VCaP (cell line): ENCODE measurements around the gene GALNT12.

ENCODE experiments used
- H3K27ac ChIP-seq: fragments of 450-650 bp; 2 replicates; pipeline ENCODE4 v1.5.1; 2017
- CTCF ChIP-seq: fragments of 450-650 bp; conservative IDR thresholded peaks from 2 replicates; pipeline ENCODE4 v1.5.1; 2017; ENCODE audit warnings: mild to moderate bottlenecking, moderate library complexity

Gene GALNT12

GRCh38 chr9:98856982-98857381, 49.5 kb downstream of the GALNT12 start:
- no peak overlapping the region for H3K27ac ChIP-seq
- TF ChIP-seq CTCF = no peak

- H3K27ac ChIP-seq = no peak overlapping the region
- no peak for TF ChIP-seq CTCF
These were observed 52.5 kb downstream of the GALNT12 start for GRCh38 chr9:98859941-98860340.

GRCh38 chr9:98860871-98861293, 53.4 kb downstream of the GALNT12 start:
- TF ChIP-seq CTCF = peak; percentile 77

GRCh38 chr9:98861781-98862504, 54.5 kb downstream of the GALNT12 start:
- H3K27ac ChIP-seq = no peak overlapping the region
- no peak for TF ChIP-seq CTCF

More at GRCh38 chr9:98860871-98861293, 53.4 kb downstream of the GALNT12 start:
- no peak overlapping the region for H3K27ac ChIP-seq

GRCh38 chr9:98862936-98863335, 55.5 kb downstream of the GALNT12 start:
- no peak overlapping the region for H3K27ac ChIP-seq
- TF ChIP-seq CTCF = no peak

GRCh38 chr9:98864281-98865174, 57.1 kb downstream of the GALNT12 start:
- H3K27ac ChIP-seq = no peak overlapping the region
- no peak for TF ChIP-seq CTCF

- H3K27ac ChIP-seq = no peak overlapping the region
- no peak for TF ChIP-seq CTCF
These were observed 57.9 kb downstream of the GALNT12 start for GRCh38 chr9:98865284-98865875.
